GM18507 (cell line): ENCODE data around the gene WNT7B.

Experiments
- DNase-seq: peaks from one replicate; pipeline ENCODE4 v3.0.0; 2011; ENCODE audit warnings: low read depth; ENCODE audit not compliant: insufficient read length; ENCODE audit errors: extremely low spot score
- FAIRE-seq: peaks from 2 replicates; lab custom pipeline; 2011; peaks lifted over from hg19 to GRCh38; lab: Jason Lieb, UNC

WNT7B gene

DNA sequence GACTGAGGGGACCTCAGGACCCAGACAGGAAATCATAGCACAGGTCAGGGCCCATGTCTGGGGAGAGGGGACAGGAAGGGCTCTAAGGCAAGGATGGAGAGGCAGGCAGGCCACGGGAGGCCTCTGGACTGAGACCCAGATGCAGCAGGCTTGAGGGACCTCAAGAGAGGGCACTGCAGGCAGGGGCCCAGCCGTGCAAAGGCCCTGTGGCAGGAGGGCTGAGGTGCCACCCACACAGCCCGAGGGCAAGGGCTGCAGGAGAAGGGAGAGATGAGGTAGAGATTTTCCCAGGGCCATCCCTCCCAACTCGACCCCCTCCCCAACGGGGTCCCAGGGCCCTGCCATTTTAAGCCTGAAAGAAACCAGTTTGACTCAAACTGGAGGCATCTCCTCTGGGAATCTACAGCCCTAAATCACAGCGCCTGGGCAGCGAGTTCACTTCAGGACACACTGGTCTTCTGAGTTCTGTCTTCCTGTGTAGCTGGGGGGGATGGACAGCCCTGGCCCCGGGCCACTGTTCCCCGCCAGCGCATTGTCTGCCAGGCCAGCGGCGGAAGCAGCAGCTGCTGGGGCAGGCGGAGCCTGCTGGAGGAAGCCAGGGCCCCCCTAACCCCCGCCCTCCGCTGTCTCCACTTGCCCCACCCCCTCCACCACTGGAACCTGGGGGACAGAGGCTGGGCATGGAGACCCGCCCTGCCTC lies 20.3 kb upstream of the WNT7B start:
- no peak for FAIRE-seq
- DNase-seq, result no peak

DNA sequence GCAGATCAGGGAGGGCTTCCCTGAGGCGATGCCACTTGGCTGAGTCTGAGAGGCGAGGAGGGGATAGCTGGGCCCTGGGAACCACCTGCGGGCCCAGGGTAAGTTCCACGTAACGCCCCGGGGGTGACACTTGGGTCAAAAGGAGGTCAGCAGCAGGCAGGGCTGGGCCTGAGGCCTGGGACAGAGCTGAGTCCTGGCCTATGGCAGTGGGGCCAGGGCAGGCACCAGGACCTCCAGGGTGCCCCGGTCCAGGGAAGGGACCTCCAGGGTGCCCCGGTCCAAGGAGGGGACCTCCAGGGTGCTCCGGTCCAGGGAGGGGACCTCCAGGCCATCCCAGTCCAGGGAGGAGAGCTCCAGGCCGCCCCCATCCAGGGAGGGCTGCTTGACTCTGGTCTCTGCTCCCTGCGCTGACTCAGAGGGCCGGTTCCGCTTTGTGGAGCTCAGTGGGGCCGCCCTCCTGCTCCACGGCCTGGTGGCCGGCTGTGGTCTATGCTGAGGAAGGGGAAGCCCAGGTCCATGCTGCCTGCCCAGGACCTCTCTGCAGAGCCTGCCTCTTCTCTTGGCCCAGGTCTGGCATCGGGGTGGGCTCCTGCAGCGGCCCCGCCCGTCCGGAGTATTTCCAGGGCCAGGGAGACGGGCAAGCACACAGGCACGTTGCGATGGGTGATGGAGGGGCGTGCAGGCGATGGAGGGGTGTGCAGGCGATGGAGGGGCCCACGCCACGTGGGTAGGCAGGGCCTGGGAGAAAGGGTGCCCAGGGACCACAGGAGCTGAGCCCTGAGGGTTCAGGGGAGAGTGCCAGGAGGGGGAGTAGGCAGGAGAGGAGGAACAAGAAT lies 19.5 kb upstream of the WNT7B start:
- peak; percentile 14 for DNase-seq

DNA sequence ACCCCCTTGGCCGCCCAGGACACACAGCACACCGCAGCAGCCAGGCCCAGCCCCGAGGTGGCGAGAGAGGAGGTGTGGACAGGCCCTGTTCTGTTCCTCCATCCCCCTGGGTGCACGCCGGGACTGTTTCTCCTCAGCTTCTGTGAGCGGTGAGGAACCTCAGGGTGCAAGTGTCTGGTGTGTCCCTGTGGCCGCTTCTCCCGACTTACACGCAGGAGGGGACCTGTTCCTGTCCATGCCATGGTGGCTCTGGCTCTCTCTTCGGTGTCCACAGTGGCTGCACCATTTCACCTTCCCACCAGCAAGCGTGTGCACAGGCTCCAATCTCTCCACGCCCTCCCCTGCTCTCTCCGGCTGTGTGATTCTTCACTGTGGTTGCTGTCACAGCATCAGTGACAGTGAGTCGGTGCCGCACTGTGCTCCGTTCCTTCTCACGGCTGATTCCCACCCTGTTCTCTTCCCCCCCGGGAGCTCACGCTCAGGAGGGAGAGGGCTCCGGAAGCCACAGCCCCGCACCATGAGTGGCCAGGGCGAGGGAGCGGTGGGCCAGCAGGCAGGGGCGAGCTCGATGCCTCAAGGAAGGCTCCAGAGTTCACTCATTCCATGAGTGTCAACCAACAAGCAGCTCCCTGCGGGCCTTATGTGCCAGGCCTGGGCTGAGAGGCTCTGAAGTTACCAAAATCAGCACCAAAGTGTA lies 18.6 kb upstream of the WNT7B start:
- DNase-seq, result no peak
- no peak for FAIRE-seq

More for the DNA sequence above, 19.5 kb upstream of the WNT7B start:
- FAIRE-seq, result no peak

DNA sequence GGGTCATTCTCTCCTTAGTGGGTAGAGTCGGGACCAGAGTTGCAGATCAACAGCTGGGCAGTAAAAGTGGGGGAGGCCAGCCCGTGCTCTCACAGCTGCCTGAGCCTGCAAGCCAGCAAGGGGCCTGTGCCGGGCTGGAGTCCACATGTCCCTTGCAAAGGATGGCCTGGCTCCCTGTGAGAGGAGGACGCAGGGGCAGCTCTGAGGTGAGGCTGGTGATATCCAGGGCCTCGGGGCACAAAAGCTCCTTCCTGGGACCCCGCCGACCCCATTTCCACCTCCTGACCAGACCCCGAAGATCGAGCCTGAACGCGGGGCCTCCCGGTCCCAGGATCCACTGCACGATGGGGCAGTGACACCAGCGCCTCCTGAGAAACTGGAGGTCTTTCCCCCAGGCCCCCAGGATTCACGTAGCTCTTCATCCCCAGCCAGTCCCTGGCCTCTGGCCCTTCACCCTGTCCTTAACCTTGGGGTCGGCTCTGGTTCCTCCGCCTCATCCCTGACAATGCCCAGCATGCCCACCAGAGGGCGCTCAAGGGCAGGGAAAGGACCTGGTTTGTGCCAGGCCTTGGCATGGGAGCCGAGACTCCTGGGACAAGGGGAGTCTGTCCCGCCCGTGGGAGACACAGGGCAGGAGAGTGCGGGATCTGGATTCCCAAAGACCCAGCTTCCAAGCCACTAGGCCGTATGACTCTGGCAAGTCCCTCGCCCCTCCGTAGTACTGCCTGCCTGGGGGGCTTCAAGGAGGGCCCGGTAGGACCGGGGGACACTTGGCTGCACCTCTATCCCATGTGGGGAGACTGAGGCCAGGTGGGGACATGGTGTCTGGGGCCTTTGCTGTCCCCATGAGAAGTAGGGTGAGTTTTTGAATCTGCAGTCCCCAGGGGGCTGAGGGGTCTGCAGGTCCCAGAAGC lies 17.8 kb upstream of the WNT7B start:
- FAIRE-seq (peak; percentile 73), DNase-seq (peak; percentile 54)

DNA sequence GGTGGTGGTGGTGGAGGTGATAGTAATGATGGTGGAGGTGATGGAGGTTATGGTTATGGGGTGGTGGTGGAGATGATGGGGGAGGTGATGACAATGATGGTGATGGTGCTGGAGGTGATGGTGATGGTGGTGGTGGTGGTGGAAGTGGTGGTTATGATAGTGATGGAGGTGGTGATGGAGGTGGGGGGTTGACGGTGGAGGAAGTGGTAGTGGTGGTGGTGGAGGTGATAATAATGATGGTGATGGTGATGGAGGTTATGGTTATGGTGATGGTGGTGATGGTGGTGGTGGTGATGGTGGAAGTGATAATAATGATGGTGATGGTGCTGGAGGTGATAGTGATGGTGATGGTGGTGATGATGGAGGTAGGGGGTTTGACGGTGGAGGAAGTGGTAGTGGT lies 16.9 kb upstream of the WNT7B start:
- FAIRE-seq, result no peak
- DNase-seq, result no peak

DNA sequence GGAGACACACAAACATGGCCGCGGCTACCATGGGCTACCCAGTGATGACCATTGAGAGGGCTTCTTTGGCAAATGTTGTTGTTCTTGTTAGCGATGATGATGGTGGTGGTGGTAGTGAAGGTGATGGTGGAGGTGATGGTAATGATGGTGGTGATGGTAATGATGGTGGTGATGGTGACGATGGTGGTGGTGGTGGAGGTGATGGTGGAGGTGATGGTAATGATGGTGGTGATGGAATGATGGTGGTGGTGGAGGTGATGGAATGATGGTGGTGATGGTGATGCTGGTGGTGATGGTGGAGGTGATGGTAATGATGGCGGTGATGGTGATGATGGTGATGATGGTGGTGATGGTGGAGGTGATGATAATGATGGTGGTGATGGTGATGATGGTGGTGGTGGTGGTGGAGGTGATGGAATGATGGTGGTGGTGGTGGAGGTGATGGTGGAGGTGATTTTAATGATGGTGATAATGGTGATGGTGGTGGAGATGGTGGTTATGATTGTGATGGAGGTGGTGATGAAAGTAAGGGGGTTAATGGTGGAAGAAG lies 16.3 kb upstream of the WNT7B start:
- FAIRE-seq, result no peak

DNA sequence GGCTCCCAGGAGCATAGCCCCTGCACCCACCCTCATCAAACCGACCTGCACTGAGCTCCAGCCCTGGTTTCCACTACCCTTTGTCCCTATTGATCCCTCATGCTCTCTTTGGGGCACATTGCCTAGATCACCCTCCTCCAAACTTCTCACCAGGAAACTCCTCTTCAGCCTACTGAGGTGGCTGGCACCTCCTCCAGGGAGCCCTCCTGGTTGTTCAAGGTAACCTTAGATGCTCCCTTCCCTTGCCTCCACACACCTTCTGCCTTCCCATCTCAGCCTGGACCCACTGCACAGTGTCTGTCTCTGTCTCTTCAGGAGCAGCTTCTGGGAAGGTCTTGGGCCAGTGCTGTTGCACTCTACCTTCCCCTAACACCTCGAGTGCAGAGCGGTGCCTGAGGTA lies 15.8 kb upstream of the WNT7B start:
- FAIRE-seq, result no peak
- no peak for DNase-seq

More for the DNA sequence above, 16.3 kb upstream of the WNT7B start:
- DNase-seq, result no peak

DNA sequence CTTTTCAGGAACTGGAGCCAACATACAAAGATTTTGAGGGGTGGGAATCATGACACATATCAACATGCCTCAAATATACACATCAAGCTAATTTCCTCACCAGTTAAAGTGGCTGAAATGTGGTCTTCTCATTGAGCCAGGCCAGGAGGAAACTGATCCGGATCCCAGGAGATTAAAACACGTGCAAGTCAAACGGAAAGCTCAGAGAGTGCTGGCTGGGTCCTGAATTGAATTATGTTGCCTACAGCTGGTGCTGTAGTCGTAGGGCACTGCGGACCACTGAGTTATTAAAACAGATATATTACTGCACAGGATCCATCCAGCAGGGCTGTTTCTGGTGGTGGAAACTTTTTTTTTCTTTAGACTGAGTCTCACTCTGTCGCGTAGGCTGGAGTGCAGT lies 14.1 kb upstream of the WNT7B start:
- no peak for FAIRE-seq
- DNase-seq, result no peak

DNA sequence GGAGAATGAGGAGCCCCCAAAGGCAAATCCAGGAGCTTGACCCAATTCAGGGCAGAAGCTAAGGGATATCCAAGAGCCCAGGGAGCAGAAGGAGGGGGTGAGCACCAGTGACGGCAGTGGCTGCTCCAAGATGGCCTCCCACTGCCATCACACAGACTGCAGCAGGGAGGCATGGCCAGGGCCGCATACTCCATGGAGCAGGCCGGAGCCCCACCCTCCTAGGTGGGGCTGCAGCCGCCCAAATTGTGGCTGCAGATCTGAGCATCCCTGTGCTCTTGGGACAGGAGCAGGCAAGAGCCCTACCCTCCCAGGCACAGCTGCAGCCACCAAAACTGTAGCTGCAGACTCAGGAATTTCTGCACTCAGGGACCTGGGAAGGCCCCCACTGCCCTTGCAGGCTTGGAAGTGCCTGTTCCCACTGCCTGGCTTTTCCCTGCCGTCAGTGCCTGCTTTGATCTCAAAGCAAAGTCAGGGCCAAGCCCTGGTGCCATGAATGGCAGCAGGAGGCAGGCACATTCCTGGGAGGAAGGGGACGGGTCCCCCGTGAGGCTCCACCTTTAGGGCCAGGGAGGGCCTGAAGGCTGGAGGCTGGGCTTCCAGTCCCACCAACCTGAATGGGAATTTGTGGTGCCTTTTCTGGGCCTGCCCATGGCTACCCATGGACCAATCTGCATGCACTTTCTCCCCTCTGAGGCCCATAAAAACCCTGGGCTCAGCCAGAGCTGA lies 10.3 kb upstream of the WNT7B start:
- DNase-seq (no peak), FAIRE-seq (no peak)

DNA sequence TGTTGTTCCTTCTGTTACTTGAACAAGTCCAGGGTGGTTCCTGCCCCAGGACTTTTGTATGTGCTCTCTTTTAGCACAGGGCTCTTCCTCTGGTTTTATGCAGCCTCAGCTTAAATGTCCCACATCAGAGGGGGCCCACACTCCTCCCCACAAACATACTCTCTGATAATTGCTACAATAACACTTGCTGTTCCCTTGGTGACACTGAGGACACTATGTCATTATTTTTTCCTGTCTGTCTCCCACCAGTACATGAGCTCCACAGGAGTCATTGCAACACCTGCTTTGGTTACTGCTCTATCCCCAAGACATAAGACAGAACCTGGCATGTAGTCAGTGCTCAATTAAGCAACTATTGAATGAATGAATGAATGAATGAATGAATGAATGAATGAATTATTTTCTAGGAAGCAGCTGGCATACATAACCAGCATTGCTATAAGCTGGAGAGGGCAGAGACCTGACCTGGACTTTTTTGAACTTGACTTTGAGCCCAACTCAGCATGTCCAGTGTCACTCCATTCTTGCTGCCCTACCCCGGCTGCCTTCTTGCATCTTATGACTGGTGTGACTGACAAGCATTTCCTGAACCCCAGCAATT lies 7.5 kb upstream of the WNT7B start:
- DNase-seq, result no peak
- no peak for FAIRE-seq

DNA sequence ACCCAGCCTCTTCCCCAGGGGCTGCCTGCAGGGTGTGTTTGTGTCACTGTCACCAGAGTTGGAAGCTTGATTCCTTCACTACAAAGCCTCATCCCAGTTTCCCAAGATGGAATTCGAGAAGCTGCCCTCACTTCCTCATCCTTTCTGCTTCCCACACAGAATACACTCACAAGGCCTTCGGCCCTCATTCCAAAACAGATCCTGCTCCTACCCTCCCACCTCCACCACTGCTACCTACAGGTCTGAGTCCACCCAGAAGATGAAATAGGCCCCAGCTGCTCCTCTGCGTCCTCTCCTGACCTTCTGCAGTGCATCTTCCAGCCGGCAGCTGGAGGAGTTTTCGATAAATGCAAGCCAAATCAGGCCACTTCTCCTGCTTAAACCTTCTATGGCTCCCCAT lies 6.8 kb upstream of the WNT7B start:
- no peak for FAIRE-seq
- no peak for DNase-seq

DNA sequence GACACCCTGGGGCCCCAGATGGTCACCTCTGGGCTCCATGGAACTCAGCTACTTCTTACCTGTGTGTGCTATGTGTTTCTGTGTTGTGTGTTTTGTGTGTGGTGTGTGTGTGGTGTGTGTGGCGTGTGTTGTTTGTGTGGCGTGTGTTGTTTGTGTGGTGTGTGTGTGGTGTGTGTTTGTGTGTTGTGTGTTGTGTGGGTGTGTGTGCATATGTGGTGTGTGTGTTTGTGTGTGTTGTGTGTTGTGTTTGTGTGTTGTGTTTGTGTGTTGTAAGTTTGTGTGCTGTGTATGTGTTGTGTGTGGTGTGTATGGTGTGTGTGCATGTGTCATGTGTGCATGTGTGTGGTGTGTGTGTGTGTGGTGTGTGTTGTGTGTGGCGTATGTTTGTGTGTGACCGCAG lies 3.8 kb upstream of the WNT7B start:
- no peak for FAIRE-seq
- no peak for DNase-seq

DNA sequence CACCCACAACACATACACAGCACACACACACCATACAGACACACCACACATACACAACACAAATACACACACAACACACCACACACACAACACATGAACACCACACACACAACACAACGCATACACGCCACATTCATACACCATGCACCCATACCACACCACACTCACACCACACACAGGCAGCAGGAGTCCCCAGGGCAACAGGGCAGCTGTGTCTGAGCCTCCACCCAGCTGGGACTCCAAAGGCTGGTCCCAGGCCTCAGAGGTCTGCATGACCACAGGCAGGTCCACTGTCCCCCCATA lies 3.3 kb upstream of the WNT7B start:
- no peak for DNase-seq

DNA sequence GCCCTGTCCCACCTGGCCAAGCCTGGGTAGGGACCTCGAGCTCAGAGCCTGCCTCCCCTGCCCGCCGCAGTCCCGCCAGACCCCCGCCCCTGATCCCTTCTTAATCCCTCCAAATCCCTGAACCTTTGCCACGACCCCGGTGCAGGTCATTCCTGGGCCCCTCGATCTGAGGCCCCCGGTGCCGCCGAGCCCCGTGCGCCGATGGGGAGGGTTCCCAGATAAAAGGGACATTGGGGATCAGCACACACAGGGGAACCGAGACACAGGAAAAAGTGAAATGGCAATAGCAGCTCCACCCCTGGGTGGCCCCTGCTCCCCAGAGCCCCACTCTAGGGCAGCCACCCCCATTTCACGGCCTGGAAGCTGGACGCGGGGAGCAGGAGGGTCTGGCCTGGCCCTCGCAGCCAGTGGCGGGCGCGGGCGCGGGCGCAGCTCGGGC lies 1.3 kb upstream of the WNT7B start:
- no peak for FAIRE-seq
- no peak for DNase-seq

More for the DNA sequence above, 3.3 kb upstream of the WNT7B start:
- FAIRE-seq, result peak; percentile 44

DNA sequence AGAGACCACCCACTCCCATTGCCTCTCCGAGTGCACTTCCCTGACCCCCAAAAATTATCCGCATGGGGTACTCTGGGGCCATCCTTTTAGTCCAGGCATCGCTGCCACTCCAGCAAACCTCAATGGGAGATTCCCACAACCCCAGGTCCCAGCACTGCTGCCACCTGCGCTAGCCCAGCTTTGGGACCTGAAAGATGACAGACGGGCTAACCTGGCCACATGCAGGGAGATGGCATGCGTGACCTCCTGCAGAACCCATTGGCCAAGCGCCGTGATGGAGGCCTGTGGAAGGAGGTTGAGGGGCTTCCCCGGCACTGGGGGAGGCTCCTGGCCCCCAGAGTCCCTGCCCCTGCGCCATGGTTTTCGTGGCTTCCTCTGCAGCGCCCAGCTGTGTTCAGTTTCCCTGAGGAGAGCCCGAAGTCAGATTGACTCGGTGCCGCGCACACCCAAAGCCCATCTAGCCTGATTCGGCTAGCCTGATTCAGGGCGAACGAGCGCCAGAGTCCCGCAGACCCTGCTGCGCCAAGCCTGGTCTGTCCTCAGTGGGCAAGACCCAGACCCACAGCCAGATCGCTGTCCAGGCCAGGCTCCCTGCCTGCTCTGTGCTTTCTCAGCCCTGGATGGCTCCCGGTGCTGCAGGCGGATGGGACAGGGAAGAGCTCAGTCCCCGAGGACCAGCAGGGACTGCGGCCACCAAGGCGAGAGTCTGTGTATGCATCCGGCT lies 751 bp upstream of the WNT7B start:
- DNase-seq, result no peak
- FAIRE-seq, result no peak

DNA sequence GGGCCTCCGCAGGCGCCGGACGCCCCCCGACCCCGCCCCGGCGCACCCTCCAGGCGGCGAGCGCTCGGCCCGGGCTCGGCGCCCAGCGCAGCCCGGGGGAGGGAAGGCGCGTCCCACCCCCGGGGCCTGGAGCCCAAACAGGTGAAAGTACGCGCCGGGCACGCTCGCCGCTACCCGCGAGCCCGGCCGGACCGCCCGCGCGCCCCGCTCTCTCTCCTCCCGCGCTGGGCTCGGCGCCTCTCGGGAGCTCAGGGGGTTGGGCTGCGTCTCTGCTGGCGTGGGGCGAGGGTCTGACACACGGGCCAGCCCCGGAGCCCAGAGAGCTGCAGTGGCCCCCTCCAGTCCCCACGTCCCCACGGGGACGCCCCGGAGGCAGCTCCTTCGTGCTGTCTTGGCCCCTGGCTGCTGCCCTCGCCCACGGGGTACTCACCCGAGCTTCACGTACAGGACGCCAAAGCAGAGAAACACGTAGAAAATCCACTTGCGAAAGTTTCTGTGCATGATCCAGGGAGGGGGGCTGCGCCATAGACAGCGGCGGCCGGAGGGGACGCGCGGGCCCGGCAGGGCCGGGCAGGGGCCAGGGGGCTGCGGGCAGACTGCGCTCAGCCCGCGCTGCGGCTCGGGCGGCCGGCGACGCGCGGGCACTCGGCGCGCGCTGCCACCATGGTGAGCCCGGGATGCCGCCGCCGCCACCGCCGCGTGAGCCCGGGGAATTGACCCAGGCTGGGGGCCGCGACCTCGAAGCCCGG lies 534 bp downstream of the WNT7B start:
- no peak for DNase-seq
- FAIRE-seq, result no peak
